Astrocyte (in vitro differentiated cells and primary cell): ENCODE results near the gene HMHB1. TPM values are rescaled to one million over a fixed set of nuclear protein-coding genes. Genes with fewer than 3 reads are reported as not detected.

Experiments used
- DNase-seq: peaks from one replicate; pipeline ENCODE4 v3.0.0-alpha.2; 2010; ENCODE audit warnings: low read depth
- FAIRE-seq: peaks from 2 replicates; lab custom pipeline; 2011; peaks lifted over from hg19 to GRCh38; lab: Jason Lieb, UNC
- H2AFZ ChIP-seq: 2 replicates; pipeline ENCODE4 v1.6.0; 2012; ENCODE audit warnings: low read depth, low read length, inconsistent platforms
- H3K27ac ChIP-seq: 2 replicates; pipeline ENCODE4 v1.5.1; 2011; ENCODE audit warnings: low read depth, low read length, inconsistent platforms
- H3K27me3 ChIP-seq: 2 replicates; pipeline ENCODE4 v1.6.0; 2011; ENCODE audit warnings: low read length, inconsistent platforms; ENCODE audit not compliant: insufficient read depth
- H3K36me3 ChIP-seq: 2 replicates; pipeline ENCODE4 v1.5.1; 2011; ENCODE audit warnings: low read length, inconsistent platforms; ENCODE audit not compliant: insufficient read depth
- H3K4me1 ChIP-seq: 2 replicates; pipeline ENCODE4 v1.5.1; 2011; ENCODE audit warnings: low read length, inconsistent platforms; ENCODE audit not compliant: insufficient read depth
- H3K4me2 ChIP-seq: 2 replicates; pipeline ENCODE4 v1.6.0; 2012; ENCODE audit warnings: low read length, inconsistent platforms
- H3K4me3 ChIP-seq: 2 replicates; pipeline ENCODE4 v1.5.1; 2011; ENCODE audit warnings: low read depth, mild to moderate bottlenecking, low read length, inconsistent platforms; ENCODE audit not compliant: insufficient read depth
- H3K79me2 ChIP-seq: 2 replicates; pipeline ENCODE4 v1.6.0; 2012; ENCODE audit warnings: mild to moderate bottlenecking, low read length, inconsistent platforms; ENCODE audit not compliant: insufficient read depth
- H3K9ac ChIP-seq: 2 replicates; pipeline ENCODE4 v1.6.0; 2012; ENCODE audit warnings: mild to moderate bottlenecking, low read length, inconsistent platforms
- H3K9me3 ChIP-seq: 2 replicates; pipeline ENCODE4 v1.5.1; 2012; ENCODE audit warnings: low read depth, mild to moderate bottlenecking, low read length, inconsistent platforms; ENCODE audit not compliant: insufficient read depth
- H4K20me1 ChIP-seq: 2 replicates; pipeline ENCODE4 v1.6.0; 2012; ENCODE audit warnings: low read length, inconsistent platforms; ENCODE audit not compliant: insufficient read depth
- H3K27ac Mint-ChIP-seq: one replicate; pipeline ENCODE4 v1.8.0; 2021; ENCODE audit warnings: mild to moderate bottlenecking, mixed read lengths; ENCODE audit not compliant: unreplicated experiment
- H3K27me3 Mint-ChIP-seq: one replicate; pipeline ENCODE4 v1.8.0; 2021; ENCODE audit warnings: low read depth, mixed read lengths; ENCODE audit not compliant: unreplicated experiment
- H3K36me3 Mint-ChIP-seq: one replicate; pipeline ENCODE4 v1.8.0; 2021; ENCODE audit warnings: low read depth, mixed read lengths; ENCODE audit not compliant: unreplicated experiment
- H3K4me1 Mint-ChIP-seq: one replicate; pipeline ENCODE4 v1.8.0; 2021; ENCODE audit warnings: low read depth, mixed read lengths; ENCODE audit not compliant: unreplicated experiment
- H3K4me3 Mint-ChIP-seq: one replicate; pipeline ENCODE4 v1.8.0; 2021; ENCODE audit warnings: mild to moderate bottlenecking, moderate library complexity, mixed read lengths; ENCODE audit not compliant: unreplicated experiment
- H3K9me3 Mint-ChIP-seq: one replicate; pipeline ENCODE4 v1.8.0; 2021; ENCODE audit warnings: mild to moderate bottlenecking, mixed read lengths; ENCODE audit not compliant: unreplicated experiment
- EZH2 ChIP-seq: IDR thresholded peaks from 2 replicates; pipeline ENCODE4 v1.6.1; 2012; ENCODE audit warnings: mild to moderate bottlenecking, low read length, inconsistent platforms; ENCODE audit not compliant: insufficient read depth
- total RNA-seq: library from RNA; stranded (reverse); gene quantifications from 2 replicates; pipeline ENCODE4 v1.2.1, GENCODE V29; 2021
- TF ChIP-seq, protein P1 (sequence below): IDR thresholded peaks from 2 replicates; pipeline ENCODE4 v1.5.1; 2011; ENCODE audit warnings: low read depth, mild to moderate bottlenecking, inconsistent platforms, low read length, moderate library complexity; ENCODE audit not compliant: insufficient read depth

The HMHB1 gene
- total RNA-seq, 1 donor from 2014 or later: not detected

DNA sequence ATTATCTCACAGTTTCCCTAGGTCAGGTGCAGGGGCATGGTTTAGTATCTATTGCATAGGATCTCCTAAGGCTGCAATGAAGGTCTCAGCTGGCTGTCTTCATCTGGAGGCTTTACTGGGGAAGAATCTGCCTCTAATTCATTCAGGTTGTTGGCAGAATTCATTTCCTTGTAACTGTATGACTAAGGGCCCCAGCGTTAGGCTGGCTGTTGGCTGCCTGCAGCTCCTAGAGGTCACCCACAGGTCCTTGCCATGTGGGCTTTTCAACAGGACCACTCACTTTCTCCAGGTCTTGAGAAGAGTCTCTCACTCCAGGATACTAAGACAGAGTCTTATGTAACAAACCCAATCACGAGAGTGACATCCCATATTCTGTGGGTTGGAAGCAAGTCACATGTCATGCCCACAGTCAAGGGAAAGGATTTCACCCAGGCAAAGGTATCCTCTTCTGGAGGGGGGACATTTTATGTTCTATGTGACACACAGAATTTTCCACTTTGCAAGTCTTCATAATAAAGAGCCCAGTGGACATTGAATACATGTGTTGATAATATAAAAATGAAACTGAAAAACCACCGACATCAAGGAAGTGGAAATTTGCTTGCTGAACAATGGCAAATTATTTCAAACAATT lies 38.2 kb downstream of the HMHB1 start:
- Mint-ChIP-seq H3K27ac (no peak overlapping the region), H3K4me3 (no peak overlapping the region), H3K27me3 (no peaks in the 10 kb centered on the region), H3K36me3 (no peaks in the 10 kb centered on the region), H3K9me3 (peaks cover 5% of the 10 kb centered on the region), H3K4me1 (no peaks in the 10 kb centered on the region)
- Histone ChIP-seq H2AFZ (no peak overlapping the region), H3K27me3 (no peaks in the 10 kb centered on the region), H3K9me3 (no peaks in the 10 kb centered on the region), H3K9ac (no peak overlapping the region), H4K20me1 (no peaks in the 10 kb centered on the region), H3K4me1 (no peaks in the 10 kb centered on the region), H3K79me2 (no peaks in the 10 kb centered on the region), H3K36me3 (no peaks in the 10 kb centered on the region), H3K4me2 (no peak overlapping the region), H3K4me3 (no peak overlapping the region), H3K27ac (no peak overlapping the region)
- FAIRE-seq (no peak), DNase-seq (no peak)
- TF ChIP-seq EZH2: no peak
- TF ChIP-seq, protein P1, sequence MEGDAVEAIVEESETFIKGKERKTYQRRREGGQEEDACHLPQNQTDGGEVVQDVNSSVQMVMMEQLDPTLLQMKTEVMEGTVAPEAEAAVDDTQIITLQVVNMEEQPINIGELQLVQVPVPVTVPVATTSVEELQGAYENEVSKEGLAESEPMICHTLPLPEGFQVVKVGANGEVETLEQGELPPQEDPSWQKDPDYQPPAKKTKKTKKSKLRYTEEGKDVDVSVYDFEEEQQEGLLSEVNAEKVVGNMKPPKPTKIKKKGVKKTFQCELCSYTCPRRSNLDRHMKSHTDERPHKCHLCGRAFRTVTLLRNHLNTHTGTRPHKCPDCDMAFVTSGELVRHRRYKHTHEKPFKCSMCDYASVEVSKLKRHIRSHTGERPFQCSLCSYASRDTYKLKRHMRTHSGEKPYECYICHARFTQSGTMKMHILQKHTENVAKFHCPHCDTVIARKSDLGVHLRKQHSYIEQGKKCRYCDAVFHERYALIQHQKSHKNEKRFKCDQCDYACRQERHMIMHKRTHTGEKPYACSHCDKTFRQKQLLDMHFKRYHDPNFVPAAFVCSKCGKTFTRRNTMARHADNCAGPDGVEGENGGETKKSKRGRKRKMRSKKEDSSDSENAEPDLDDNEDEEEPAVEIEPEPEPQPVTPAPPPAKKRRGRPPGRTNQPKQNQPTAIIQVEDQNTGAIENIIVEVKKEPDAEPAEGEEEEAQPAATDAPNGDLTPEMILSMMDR: no peak

DNA sequence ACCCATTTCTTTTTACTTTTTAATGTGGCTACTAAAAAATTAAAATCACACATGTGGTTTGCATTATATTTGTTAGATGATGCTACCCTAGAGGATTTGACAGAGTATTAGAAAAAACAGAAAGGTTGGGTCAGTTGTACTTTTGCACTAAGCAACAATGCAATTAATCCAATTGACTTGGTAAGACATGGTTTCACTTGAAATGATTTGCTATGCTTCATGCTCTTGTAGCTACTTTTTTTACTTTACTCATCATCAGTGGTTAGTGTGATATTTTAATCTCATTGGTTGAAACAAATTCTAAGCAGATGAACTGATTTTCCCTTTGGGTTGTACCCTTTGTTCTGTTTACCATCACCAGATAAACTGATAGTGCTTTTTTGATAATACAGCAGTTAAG lies 39.4 kb downstream of the HMHB1 start:
- no peaks in the 10 kb centered on the region for H3K79me2 ChIP-seq
- FAIRE-seq: no peak
- peaks cover 5% of the 10 kb centered on the region for H3K9me3 Mint-ChIP-seq
- no peak overlapping the region for H3K4me3 Mint-ChIP-seq
- H3K4me2 ChIP-seq: no peak overlapping the region
- no peaks in the 10 kb centered on the region for H3K4me1 Mint-ChIP-seq
- no peak overlapping the region for H3K27ac Mint-ChIP-seq
- no peak overlapping the region for H3K9ac ChIP-seq
- H3K27me3 ChIP-seq: no peaks in the 10 kb centered on the region
- no peak for DNase-seq
- TF ChIP-seq, protein P1: no peak
- no peak for TF ChIP-seq EZH2
- H3K27me3 Mint-ChIP-seq: no peaks in the 10 kb centered on the region
- H3K4me3 ChIP-seq: no peak overlapping the region
- no peaks in the 10 kb centered on the region for H3K36me3 Mint-ChIP-seq
- no peak overlapping the region for H2AFZ ChIP-seq
- no peak overlapping the region for H3K27ac ChIP-seq
- no peaks in the 10 kb centered on the region for H3K9me3 ChIP-seq
- H4K20me1 ChIP-seq: no peaks in the 10 kb centered on the region
- no peaks in the 10 kb centered on the region for H3K36me3 ChIP-seq
- H3K4me1 ChIP-seq: no peaks in the 10 kb centered on the region

DNA sequence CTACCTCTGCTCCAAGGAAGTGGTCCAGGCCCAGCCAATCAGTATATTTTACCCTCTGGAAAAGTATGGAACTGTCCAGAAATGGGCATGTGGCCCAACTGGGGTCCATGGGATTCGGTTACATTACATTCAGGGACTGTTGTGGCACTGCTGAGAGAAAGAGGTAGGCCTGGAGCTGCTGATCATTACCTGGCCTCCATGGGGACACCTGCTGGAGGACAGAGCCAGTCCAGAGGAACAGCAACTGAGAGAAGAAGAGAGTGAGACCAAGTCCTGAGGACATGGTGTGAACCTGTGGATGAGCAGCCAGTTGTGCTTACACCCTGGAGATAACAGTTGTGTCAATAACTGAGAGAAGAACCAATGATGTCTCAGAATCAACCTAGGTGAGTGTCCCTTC lies 48.2 kb downstream of the HMHB1 start:
- Histone ChIP-seq H3K4me2 (no peak overlapping the region), H3K36me3 (no peaks in the 10 kb centered on the region), H3K27ac (no peak overlapping the region), H3K4me3 (no peak overlapping the region), H3K27me3 (no peaks in the 10 kb centered on the region), H3K9ac (no peak overlapping the region), H3K79me2 (no peaks in the 10 kb centered on the region), H2AFZ (no peak overlapping the region), H3K4me1 (no peaks in the 10 kb centered on the region), H4K20me1 (no peaks in the 10 kb centered on the region), H3K9me3 (no peaks in the 10 kb centered on the region)
- Mint-ChIP-seq H3K27ac (no peak overlapping the region), H3K9me3 (peaks cover 4% of the 10 kb centered on the region), H3K4me1 (no peaks in the 10 kb centered on the region), H3K27me3 (no peaks in the 10 kb centered on the region), H3K4me3 (no peak overlapping the region), H3K36me3 (no peaks in the 10 kb centered on the region)
- TF ChIP-seq EZH2: no peak
- TF ChIP-seq, protein P1: no peak
- no peak for DNase-seq
- no peak for FAIRE-seq
